ENCODE results near the gene TFF2.

DNA sequence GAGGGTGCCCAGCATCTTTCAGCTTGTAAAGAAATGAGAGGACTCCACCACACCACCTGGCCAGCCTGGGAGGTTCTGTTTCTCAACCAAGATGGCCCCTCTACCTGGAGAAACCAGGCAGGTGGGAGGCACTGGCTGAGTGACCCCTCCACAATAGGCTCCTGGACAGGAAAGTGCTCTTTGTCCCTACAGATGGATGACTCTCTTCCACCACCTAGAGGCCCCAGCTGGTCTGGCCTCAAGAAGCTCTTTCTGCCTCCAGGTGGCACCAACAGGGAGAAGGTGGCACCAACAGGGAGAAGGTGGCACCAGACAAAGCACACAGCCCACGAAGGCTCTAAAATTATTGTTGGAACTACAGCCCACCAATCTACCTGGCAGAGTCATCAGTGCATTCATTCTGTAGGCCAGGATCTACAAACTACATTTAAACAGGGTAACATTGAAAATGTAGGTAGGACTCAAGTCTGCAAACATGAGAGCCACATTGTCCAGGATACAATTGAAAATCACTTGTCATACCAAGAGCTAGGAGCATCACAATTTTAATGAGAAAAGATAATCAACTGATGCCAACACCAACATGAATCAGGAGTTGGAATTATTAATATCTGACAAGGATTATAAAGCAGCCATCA, 30.7 kb upstream of the TFF2 start:
- TF ChIP-seq, protein P1, sequence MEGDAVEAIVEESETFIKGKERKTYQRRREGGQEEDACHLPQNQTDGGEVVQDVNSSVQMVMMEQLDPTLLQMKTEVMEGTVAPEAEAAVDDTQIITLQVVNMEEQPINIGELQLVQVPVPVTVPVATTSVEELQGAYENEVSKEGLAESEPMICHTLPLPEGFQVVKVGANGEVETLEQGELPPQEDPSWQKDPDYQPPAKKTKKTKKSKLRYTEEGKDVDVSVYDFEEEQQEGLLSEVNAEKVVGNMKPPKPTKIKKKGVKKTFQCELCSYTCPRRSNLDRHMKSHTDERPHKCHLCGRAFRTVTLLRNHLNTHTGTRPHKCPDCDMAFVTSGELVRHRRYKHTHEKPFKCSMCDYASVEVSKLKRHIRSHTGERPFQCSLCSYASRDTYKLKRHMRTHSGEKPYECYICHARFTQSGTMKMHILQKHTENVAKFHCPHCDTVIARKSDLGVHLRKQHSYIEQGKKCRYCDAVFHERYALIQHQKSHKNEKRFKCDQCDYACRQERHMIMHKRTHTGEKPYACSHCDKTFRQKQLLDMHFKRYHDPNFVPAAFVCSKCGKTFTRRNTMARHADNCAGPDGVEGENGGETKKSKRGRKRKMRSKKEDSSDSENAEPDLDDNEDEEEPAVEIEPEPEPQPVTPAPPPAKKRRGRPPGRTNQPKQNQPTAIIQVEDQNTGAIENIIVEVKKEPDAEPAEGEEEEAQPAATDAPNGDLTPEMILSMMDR (IDR thresholded peaks at IDR 0.05) = peak; percentile 43 to 92 (median 76)
- TF ChIP-seq POLR2A (IDR thresholded peaks at IDR 0.05) = no peak

Measured in transverse colon (tissue), 3 donors.